Measurements from ENCODE around the gene MYOZ1.
A peak's percentile ranks its signal among the peaks of the same experiment; 100 is the strongest.
"Not testable (repeated sequence)": the region's sequence is repeated elsewhere in the genome, so short reads cannot be mapped to it uniquely, and the experiment has no call there.

MYOZ1 gene

DNA sequence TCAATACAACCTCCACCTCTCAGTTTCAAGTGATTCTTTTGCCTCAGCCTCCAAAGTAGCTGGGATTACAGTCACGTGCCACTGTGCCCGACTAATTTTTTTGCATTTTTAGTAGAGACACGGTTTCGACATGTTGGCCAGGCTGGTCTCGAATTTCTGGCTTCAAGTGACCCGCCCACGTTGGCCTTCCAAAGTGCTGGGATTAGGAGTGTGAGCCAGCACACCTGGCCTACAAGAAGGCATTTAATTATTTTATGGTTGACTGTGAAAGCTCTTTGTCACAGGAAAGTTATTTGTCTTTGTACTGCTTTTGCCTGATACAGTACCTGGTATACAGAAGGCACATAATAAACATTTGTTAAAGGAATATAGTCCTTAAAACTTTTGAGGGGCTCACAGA lies 12.9 kb downstream of the MYOZ1 start:
- Histone ChIP-seq H3K36me3 (ENCODE audit: control insufficient read depth in 1 of 2, insufficient read depth in 2 of 2, low read length in 2 of 2) (no peaks in the 10 kb centered on the region), H3K27ac (ENCODE audit: low read depth, low read length) (no peak overlapping the region), H3K4me3 (ENCODE audit: low read depth in 1 of 2, low read length in 2 of 2) (no peak overlapping the region), H3K9ac (ENCODE audit: low read depth in 1 of 2, low read length in 2 of 2) (no peak overlapping the region), H3K4me1 (ENCODE audit: control insufficient read depth in 1 of 2, insufficient read depth in 2 of 2, low read length in 2 of 2) (peaks cover 3 to 9% of the 10 kb centered on the region in 2 donors), H3K9me3 (ENCODE audit: control insufficient read depth in 1 of 2, low read length in 2 of 2) (no peaks in the 10 kb centered on the region), H3K27me3 (ENCODE audit: control insufficient read depth in 1 of 2, insufficient read depth in 2 of 2, low read length in 2 of 2) (no peaks in the 10 kb centered on the region)

DNA sequence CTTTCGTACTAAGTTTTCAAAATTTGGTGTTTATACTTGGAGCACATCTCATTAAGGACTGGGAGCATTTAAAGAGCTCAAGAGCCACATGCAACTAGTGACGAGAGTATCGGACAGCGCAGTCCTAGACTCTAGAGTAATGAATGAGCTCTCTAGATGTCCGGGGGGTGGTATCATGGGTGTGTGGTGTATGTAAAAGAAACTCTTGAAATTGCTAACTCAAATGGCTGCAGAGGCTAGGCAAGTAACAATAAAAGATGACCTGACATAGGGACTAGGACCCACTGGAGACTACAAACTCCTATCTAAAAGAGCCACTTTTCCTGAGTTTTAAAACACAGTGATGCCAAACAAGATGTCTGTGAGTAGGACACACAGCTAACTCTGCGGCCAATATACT lies 14.0 kb downstream of the MYOZ1 start:
- Histone ChIP-seq H3K4me3 (ENCODE audit: low read depth in 1 of 2, low read length in 2 of 2) (no peak overlapping the region), H3K27ac (ENCODE audit: low read depth, low read length) (no peak overlapping the region), H3K36me3 (ENCODE audit: control insufficient read depth in 1 of 2, insufficient read depth in 2 of 2, low read length in 2 of 2) (no peaks in the 10 kb centered on the region), H3K4me1 (ENCODE audit: control insufficient read depth in 1 of 2, insufficient read depth in 2 of 2, low read length in 2 of 2) (peaks cover 3 to 9% of the 10 kb centered on the region in 2 donors), H3K9ac (ENCODE audit: low read depth in 1 of 2, low read length in 2 of 2) (no peak overlapping the region), H3K9me3 (ENCODE audit: control insufficient read depth in 1 of 2, low read length in 2 of 2) (no peaks in the 10 kb centered on the region), H3K27me3 (ENCODE audit: control insufficient read depth in 1 of 2, insufficient read depth in 2 of 2, low read length in 2 of 2) (no peaks in the 10 kb centered on the region)

DNA sequence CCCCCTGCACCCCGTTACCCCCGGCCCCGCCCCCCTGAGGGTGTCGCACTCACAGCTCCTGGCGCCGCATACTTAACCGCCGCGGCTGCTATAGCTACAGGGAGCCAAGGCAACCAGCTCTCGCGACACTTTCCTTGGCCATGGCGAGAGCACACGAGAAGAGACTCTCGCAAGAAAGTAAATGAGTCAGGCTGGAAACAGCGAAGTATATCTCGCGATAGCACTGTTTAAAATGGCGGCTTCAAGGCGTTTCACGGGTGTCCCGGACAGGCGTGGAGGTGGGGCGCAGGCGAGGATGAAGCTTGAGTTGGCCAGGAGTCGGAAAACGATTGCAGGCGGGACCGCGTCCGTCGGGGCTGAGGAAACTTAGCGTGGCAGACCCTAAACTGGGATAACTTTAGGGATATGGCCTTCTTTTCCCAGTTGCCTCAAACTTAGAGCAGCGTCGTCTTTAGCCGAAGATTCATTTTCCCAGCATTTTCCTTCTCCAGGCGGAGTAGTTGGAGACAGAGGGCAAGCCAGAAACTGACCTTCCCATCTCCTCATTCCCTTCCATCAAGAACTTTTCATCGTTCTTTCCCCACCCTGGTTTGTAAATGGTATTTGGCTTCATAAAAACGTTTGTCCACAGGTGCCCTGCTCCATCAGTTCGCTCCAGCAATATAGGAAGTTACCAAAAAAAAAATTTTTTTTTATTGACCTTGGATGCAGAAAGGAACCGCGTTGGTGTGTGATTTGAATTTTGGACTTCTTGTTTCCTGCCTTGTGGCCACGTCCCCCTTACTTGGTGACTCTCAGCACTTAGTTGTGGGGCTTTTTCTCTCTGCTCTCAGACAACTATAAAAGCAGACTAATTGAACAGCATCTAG lies 15.2 kb downstream of the MYOZ1 start:
- peak overlapping the region; percentile 97 to 98 for H3K4me3 ChIP-seq (ENCODE audit: low read depth in 1 of 2, low read length in 2 of 2)
- H3K9me3 ChIP-seq (ENCODE audit: control insufficient read depth in 1 of 2, low read length in 2 of 2): no peaks in the 10 kb centered on the region
- no peaks in the 10 kb centered on the region for H3K36me3 ChIP-seq (ENCODE audit: control insufficient read depth in 1 of 2, insufficient read depth in 2 of 2, low read length in 2 of 2)
- peaks cover 6 to 9% of the 10 kb centered on the region in 2 donors for H3K4me1 ChIP-seq (ENCODE audit: control insufficient read depth in 1 of 2, insufficient read depth in 2 of 2, low read length in 2 of 2)
- H3K27ac ChIP-seq (ENCODE audit: low read depth, low read length): peak overlapping the region; percentile 66
- no peaks in the 10 kb centered on the region for H3K27me3 ChIP-seq (ENCODE audit: control insufficient read depth in 1 of 2, insufficient read depth in 2 of 2, low read length in 2 of 2)
- H3K9ac ChIP-seq (ENCODE audit: low read depth in 1 of 2, low read length in 2 of 2): peak overlapping the region; percentile 81 to 95

DNA sequence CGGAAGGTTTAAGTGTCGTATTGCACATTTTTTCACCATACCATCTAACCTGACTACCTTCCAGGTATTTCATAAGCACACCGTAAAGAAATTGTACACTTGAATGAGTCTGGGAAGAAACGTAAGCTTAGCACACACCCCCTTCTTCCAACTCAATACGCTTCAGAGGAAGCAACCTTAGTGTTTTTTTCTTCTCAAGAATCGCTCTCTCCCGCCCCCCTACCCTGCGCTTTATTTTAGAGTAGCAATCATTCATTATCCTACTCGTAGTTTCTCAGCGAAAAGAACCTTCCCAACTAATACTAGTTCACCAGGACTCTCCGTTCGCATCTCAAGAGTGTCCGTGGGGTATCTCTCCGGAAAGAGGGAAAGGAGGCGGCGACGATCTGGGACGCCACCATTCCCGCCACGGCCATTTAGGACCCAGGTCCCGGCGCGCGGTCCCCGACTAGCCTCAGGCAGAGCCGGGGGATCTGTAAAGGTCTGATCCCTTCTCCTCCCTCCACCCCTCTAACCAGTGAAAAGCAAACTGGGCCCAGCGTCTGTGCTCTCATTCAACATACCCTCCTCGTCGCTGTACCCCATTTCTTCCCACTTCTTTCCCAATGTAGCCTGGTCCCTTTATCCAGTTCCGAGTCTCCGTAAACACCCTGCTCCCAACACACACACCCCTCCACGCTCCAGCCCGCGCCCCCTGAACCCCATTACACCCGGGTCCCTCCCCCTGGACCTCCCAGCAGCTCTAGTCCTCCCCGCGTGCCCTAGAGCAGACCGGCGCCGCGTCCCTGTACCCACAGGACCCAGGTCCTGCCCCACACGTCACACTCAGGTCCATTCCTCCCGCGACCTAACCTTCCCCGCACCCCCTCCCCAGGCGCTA lies 16.0 kb downstream of the MYOZ1 start:
- Histone ChIP-seq H3K4me3 (ENCODE audit: low read depth in 1 of 2, low read length in 2 of 2) (peak overlapping the region; percentile 97 to 98), H3K27me3 (ENCODE audit: control insufficient read depth in 1 of 2, insufficient read depth in 2 of 2, low read length in 2 of 2) (no peaks in the 10 kb centered on the region), H3K4me1 (ENCODE audit: control insufficient read depth in 1 of 2, insufficient read depth in 2 of 2, low read length in 2 of 2) (peaks cover 6 to 9% of the 10 kb centered on the region in 2 donors), H3K9ac (ENCODE audit: low read depth in 1 of 2, low read length in 2 of 2) (peak overlapping the region; percentile 82 to 95), H3K27ac (ENCODE audit: low read depth, low read length) (peak overlapping the region; percentile 47), H3K36me3 (ENCODE audit: control insufficient read depth in 1 of 2, insufficient read depth in 2 of 2, low read length in 2 of 2) (no peaks in the 10 kb centered on the region), H3K9me3 (ENCODE audit: control insufficient read depth in 1 of 2, low read length in 2 of 2) (no peaks in the 10 kb centered on the region)

DNA sequence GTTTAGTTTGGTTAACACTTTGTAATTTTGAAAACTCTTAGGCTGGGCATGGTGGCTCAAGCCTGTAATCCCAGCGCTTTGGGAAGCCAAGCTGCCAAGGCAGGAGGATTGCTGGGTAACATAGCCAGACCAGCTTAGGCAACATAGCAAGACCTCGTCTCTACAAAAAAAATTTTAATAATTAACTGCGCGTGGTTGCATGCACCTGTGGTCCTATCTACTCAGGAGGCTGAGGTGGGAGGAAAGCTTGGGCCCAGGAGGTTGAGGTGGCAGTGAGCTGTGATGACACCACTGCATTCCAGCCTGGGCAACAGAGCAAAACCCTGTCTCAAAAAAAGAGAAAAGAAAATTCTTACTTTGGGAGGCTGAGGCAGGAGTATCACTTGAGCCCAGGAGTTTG lies 18.2 kb downstream of the MYOZ1 start:
- Histone ChIP-seq H3K36me3 (ENCODE audit: control insufficient read depth in 1 of 2, insufficient read depth in 2 of 2, low read length in 2 of 2) (no peaks in the 10 kb centered on the region), H3K4me1 (ENCODE audit: control insufficient read depth in 1 of 2, insufficient read depth in 2 of 2, low read length in 2 of 2) (peaks cover 6 to 9% of the 10 kb centered on the region in 2 donors), H3K9me3 (ENCODE audit: control insufficient read depth in 1 of 2, low read length in 2 of 2) (no peaks in the 10 kb centered on the region), H3K27me3 (ENCODE audit: control insufficient read depth in 1 of 2, insufficient read depth in 2 of 2, low read length in 2 of 2) (no peaks in the 10 kb centered on the region), H3K4me3 (ENCODE audit: low read depth in 1 of 2, low read length in 2 of 2) (no peak overlapping the region), H3K9ac (ENCODE audit: low read depth in 1 of 2, low read length in 2 of 2) (no peak overlapping the region), H3K27ac (ENCODE audit: low read depth, low read length) (no peak overlapping the region)

DNA sequence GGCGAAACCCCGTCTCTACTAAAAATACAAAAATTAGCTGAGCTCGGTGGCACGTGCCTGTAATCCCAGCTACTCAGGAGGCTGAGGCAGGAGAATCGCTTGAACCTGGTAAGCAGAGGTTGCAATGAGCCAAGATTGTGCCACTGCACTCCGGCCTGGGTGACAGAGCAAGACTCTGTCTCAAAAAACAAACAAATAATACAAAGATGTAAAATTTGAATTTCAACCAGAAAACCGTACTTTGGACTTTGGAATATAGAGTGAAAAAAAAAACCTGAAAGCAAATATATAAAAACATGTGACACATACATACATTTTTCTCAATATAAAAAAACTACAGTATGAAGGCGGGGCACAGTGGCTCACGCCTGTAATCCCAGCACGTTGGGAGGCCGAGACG lies 20.3 kb downstream of the MYOZ1 start:
- not testable (repeated sequence) for H3K4me1 ChIP-seq (ENCODE audit: control insufficient read depth in 1 of 2, insufficient read depth in 2 of 2, low read length in 2 of 2); H3K9ac ChIP-seq (ENCODE audit: low read depth in 1 of 2, low read length in 2 of 2); H3K9me3 ChIP-seq (ENCODE audit: control insufficient read depth in 1 of 2, low read length in 2 of 2); H3K36me3 ChIP-seq (ENCODE audit: control insufficient read depth in 1 of 2, insufficient read depth in 2 of 2, low read length in 2 of 2); H3K4me3 ChIP-seq (ENCODE audit: low read depth in 1 of 2, low read length in 2 of 2); H3K27ac ChIP-seq (ENCODE audit: low read depth, low read length); H3K27me3 ChIP-seq (ENCODE audit: control insufficient read depth in 1 of 2, insufficient read depth in 2 of 2, low read length in 2 of 2)

DNA sequence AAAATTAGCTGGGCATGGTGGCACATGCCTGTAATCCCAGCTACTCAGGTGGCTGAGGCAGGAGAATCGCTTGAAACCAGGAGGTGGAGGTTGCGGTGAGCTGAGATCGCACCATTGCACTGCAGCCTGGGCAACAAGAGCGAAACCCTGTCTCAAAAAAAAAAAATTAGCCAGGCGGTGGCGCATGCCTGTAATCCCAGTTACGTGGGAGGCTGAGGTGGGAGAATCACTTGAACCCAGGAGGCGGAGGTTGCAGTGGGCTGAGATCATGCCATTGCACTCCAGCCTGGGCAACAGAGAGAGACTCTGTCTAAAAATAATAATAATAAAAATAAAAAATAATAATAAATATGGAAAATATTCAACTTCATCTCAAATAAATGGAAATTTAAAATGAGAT lies 24.1 kb downstream of the MYOZ1 start:
- H3K36me3 ChIP-seq (ENCODE audit: control insufficient read depth in 1 of 2, insufficient read depth in 2 of 2, low read length in 2 of 2); H3K4me3 ChIP-seq (ENCODE audit: low read depth in 1 of 2, low read length in 2 of 2); H3K4me1 ChIP-seq (ENCODE audit: control insufficient read depth in 1 of 2, insufficient read depth in 2 of 2, low read length in 2 of 2); H3K9ac ChIP-seq (ENCODE audit: low read depth in 1 of 2, low read length in 2 of 2); H3K9me3 ChIP-seq (ENCODE audit: control insufficient read depth in 1 of 2, low read length in 2 of 2); H3K27me3 ChIP-seq (ENCODE audit: control insufficient read depth in 1 of 2, insufficient read depth in 2 of 2, low read length in 2 of 2); H3K27ac ChIP-seq (ENCODE audit: low read depth, low read length): not testable (repeated sequence)

DNA sequence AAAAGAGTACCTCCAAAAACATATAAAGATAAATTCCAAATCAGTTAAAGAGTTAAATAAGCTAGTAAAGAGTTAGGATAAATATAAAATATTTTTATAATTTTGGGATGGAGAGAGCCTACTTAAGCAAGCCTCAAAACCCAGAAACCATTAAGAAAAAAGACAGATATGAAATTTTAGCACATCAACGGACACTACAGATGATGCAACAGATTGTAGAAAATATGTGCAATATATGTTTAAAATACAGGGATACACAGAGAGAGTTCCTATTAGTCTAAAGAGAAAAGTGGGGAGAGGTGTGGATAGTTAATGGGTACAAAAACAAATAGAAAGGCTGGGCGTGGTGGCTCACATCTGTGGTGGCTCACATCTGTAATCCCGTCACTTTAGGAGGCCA lies 26.6 kb downstream of the MYOZ1 start:
- Histone ChIP-seq H3K4me1 (ENCODE audit: control insufficient read depth in 1 of 2, insufficient read depth in 2 of 2, low read length in 2 of 2) (no peaks in the 10 kb centered on the region), H3K9ac (ENCODE audit: low read depth in 1 of 2, low read length in 2 of 2) (no peak overlapping the region), H3K27ac (ENCODE audit: low read depth, low read length) (no peak overlapping the region), H3K27me3 (ENCODE audit: control insufficient read depth in 1 of 2, insufficient read depth in 2 of 2, low read length in 2 of 2) (no peaks in the 10 kb centered on the region), H3K9me3 (ENCODE audit: control insufficient read depth in 1 of 2, low read length in 2 of 2) (no peaks in the 10 kb centered on the region), H3K4me3 (ENCODE audit: low read depth in 1 of 2, low read length in 2 of 2) (no peak overlapping the region), H3K36me3 (ENCODE audit: control insufficient read depth in 1 of 2, insufficient read depth in 2 of 2, low read length in 2 of 2) (no peaks in the 10 kb centered on the region)

DNA sequence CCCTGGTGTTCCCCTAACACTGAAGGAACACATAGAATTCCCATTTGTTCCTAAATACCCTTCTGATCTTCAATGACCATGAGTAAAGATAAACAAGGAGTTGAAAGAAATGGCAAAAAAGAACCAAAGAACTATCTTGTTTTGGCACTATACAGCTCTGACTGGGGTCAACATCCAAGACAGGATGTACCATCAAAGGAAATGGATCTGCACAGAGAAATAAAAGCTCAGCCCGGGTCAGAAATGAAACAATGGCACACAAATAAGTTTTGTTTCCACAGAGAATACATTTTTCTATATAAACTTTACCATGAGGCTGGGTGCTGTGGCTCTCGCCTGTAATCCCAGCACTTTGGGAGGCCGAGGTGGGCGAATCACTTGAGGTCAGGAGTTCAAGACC lies 32.2 kb downstream of the MYOZ1 start:
- no peaks in the 10 kb centered on the region for H3K27me3 ChIP-seq (ENCODE audit: control insufficient read depth in 1 of 2, insufficient read depth in 2 of 2, low read length in 2 of 2)
- no peak overlapping the region for H3K27ac ChIP-seq (ENCODE audit: low read depth, low read length)
- no peak overlapping the region for H3K4me3 ChIP-seq (ENCODE audit: low read depth in 1 of 2, low read length in 2 of 2)
- H3K36me3 ChIP-seq (ENCODE audit: control insufficient read depth in 1 of 2, insufficient read depth in 2 of 2, low read length in 2 of 2): no peaks in the 10 kb centered on the region
- H3K9ac ChIP-seq (ENCODE audit: low read depth in 1 of 2, low read length in 2 of 2): no peak overlapping the region
- H3K4me1 ChIP-seq (ENCODE audit: control insufficient read depth in 1 of 2, insufficient read depth in 2 of 2, low read length in 2 of 2): no peaks in the 10 kb centered on the region
- H3K9me3 ChIP-seq (ENCODE audit: control insufficient read depth in 1 of 2, low read length in 2 of 2): no peaks in the 10 kb centered on the region

DNA sequence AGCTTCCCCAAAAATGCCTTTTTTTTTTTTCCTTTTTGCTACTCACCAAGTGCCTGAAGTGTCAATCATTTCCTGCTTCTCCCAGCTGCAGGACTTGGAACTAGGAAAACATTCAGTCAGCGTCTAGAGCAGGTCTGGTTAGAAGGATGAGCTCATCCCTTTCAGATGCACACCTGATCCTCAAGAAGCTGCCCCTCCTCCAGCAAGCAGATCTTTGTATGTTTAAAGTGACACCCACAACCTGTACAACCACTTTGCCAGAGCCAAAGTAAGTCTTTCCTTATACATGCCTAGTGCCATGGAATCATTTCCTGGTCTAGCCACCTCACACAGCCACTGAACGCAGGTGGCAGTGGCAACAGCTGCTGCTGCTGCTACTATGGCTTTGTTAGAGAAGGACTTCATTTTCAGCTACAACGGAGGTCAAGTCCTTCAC lies 39.8 kb downstream of the MYOZ1 start:
- Histone ChIP-seq H3K4me3 (ENCODE audit: low read depth in 1 of 2, low read length in 2 of 2) (no peak overlapping the region), H3K9me3 (ENCODE audit: control insufficient read depth in 1 of 2, low read length in 2 of 2) (no peaks in the 10 kb centered on the region), H3K4me1 (ENCODE audit: control insufficient read depth in 1 of 2, insufficient read depth in 2 of 2, low read length in 2 of 2) (peaks cover 4 to 6% of the 10 kb centered on the region in 2 donors), H3K36me3 (ENCODE audit: control insufficient read depth in 1 of 2, insufficient read depth in 2 of 2, low read length in 2 of 2) (no peaks in the 10 kb centered on the region), H3K27me3 (ENCODE audit: control insufficient read depth in 1 of 2, insufficient read depth in 2 of 2, low read length in 2 of 2) (no peaks in the 10 kb centered on the region), H3K9ac (ENCODE audit: low read depth in 1 of 2, low read length in 2 of 2) (peak overlapping the region; percentile 13 to 41), H3K27ac (ENCODE audit: low read depth, low read length) (no peak overlapping the region)
